Measurements from ENCODE around the gene ANKS1B.

DNA sequence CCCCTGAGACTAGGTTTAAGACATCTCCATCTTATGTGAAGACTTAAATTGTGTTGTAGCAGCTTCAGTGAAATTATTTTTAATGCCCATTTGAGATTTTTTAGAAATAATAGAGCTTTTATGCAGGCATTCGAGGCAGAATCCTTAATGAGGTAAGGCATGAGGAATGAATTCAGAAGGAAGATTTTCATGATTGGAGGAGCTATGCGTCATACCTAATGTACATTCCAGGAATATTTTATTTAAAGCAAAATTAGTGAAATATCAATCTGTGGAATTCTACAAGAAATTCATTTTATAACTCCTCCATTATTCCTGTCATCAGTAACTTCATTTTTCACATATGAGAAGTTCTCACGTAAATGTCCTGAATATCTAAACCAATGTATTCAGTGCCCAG, 373.1 kb downstream of the ANKS1B start:
- no peak for TF ChIP-seq SP1 (IDR thresholded peaks at IDR 0.05; ENCODE audit: low read depth)
- TF ChIP-seq EGR1 (IDR thresholded peaks at IDR 0.05; ENCODE audit: low read depth): no peak
- TF ChIP-seq CTCF (IDR thresholded peaks at IDR 0.05 in 2 of 3, conservative IDR thresholded peaks at IDR 0.05 in 1 of 3; ENCODE audit: borderline replicate concordance in 1 of 3, insufficient read depth in 1 of 3, low read depth in 2 of 3, low read length in 2 of 3): no peak
- TF ChIP-seq POLR2A (IDR thresholded peaks at IDR 0.05; ENCODE audit: borderline replicate concordance, extremely low read depth, insufficient read depth, insufficient read length): no peak
- TF ChIP-seq, protein P1, sequence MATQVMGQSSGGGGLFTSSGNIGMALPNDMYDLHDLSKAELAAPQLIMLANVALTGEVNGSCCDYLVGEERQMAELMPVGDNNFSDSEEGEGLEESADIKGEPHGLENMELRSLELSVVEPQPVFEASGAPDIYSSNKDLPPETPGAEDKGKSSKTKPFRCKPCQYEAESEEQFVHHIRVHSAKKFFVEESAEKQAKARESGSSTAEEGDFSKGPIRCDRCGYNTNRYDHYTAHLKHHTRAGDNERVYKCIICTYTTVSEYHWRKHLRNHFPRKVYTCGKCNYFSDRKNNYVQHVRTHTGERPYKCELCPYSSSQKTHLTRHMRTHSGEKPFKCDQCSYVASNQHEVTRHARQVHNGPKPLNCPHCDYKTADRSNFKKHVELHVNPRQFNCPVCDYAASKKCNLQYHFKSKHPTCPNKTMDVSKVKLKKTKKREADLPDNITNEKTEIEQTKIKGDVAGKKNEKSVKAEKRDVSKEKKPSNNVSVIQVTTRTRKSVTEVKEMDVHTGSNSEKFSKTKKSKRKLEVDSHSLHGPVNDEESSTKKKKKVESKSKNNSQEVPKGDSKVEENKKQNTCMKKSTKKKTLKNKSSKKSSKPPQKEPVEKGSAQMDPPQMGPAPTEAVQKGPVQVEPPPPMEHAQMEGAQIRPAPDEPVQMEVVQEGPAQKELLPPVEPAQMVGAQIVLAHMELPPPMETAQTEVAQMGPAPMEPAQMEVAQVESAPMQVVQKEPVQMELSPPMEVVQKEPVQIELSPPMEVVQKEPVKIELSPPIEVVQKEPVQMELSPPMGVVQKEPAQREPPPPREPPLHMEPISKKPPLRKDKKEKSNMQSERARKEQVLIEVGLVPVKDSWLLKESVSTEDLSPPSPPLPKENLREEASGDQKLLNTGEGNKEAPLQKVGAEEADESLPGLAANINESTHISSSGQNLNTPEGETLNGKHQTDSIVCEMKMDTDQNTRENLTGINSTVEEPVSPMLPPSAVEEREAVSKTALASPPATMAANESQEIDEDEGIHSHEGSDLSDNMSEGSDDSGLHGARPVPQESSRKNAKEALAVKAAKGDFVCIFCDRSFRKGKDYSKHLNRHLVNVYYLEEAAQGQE (IDR thresholded peaks at IDR 0.05; ENCODE audit: low read depth): no peak
- no peak for TF ChIP-seq JUND (IDR thresholded peaks at IDR 0.05)
- no peak for TF ChIP-seq YY1 (IDR thresholded peaks at IDR 0.05; ENCODE audit: extremely low read depth, insufficient replicate concordance, low read depth, low read length)
- TF ChIP-seq, protein P2, sequence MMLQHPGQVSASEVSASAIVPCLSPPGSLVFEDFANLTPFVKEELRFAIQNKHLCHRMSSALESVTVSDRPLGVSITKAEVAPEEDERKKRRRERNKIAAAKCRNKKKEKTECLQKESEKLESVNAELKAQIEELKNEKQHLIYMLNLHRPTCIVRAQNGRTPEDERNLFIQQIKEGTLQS (IDR thresholded peaks at IDR 0.05): no peak
- TF ChIP-seq EZH2 (IDR thresholded peaks at IDR 0.05): no peak
- TF ChIP-seq POLR2AphosphoS5 (IDR thresholded peaks at IDR 0.05; ENCODE audit: low read depth, low read length): no peak
- TF ChIP-seq ZFX (IDR thresholded peaks at IDR 0.05): no peak
- TF ChIP-seq EZH2phosphoT487 (IDR thresholded peaks at IDR 0.05; ENCODE audit: borderline replicate concordance): no peak
- no peak for TF ChIP-seq ZNF274 (IDR thresholded peaks at IDR 0.05; ENCODE audit: low read depth, low read length)

Data from HCT116 (cell line).